Measurements from ENCODE around the gene CABP1.

The CABP1 gene

DNA sequence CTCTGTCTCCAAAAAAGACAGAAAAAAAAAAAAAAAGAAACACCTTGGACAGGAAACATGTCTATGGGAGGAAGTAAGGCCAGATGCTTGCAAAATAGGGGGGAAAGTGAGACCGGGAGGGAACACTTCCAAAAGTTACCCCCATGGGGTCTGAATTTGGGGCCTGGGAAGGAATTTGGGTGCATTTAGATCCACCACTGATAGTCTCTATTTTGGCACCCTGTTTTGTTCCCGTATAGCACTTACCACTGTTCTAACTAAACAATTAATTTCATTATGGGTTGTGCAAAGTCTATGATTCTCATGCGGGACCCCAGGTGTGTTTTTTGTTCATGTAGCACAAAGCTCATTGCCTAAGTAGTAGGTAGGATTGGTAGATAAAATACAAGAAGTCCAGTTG is 45.1 kb downstream of the CABP1 start:
- no peak overlapping the region for H3K4me3 ChIP-seq (ENCODE audit: low read depth, low read length)
- ChIA-PET CTCF (interaction anchor here (1.6 to 2.0 kb wide), 2 partner anchors 36 to 38 kb away, joined by 4 to 9 read pairs; no protein-coding TSS in a partner anchor), POLR2A (interaction anchor here (0.6 kb wide), 1 partner anchor 12 kb away, joined by 3 read pairs; no protein-coding TSS in a partner anchor)
- TF ChIP-seq, protein P1, sequence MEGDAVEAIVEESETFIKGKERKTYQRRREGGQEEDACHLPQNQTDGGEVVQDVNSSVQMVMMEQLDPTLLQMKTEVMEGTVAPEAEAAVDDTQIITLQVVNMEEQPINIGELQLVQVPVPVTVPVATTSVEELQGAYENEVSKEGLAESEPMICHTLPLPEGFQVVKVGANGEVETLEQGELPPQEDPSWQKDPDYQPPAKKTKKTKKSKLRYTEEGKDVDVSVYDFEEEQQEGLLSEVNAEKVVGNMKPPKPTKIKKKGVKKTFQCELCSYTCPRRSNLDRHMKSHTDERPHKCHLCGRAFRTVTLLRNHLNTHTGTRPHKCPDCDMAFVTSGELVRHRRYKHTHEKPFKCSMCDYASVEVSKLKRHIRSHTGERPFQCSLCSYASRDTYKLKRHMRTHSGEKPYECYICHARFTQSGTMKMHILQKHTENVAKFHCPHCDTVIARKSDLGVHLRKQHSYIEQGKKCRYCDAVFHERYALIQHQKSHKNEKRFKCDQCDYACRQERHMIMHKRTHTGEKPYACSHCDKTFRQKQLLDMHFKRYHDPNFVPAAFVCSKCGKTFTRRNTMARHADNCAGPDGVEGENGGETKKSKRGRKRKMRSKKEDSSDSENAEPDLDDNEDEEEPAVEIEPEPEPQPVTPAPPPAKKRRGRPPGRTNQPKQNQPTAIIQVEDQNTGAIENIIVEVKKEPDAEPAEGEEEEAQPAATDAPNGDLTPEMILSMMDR (IDR thresholded peaks at IDR 0.05; ENCODE audit: insufficient read depth, low read length, missing control alignments), result no peak
- no peak for DNase-seq (ENCODE audit: low read depth, low spot score)

DNA sequence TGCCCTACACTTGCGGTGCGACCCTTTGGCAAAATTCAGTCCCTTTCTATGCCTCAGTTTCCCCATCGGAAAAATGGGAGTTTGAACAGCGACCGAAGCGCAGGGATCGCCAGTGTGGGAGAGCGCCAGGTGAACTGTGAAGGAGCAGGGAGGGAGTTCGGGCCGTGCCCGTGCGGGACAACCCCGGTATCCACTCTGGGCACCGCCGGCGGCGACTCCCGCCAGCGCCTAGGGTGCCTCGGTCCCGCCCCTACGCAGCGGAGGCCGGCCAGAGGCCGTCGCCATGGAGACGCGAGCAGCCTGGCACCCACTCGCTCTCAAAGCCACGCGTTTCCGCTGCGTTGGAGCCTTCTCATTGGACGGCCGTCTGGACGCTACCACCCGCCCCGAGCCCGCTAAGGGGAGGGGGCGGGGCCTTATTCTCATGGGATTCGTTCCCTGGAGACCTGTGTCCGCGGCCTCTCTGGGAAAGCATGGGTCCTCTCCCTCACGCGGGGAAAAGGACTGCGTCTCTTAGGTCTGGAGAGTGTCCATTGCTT is 45.8 kb downstream of the CABP1 start:
- ChIA-PET CTCF (interaction anchor here (1.6 to 2.0 kb wide), 2 partner anchors 37 to 39 kb away, joined by 4 to 9 read pairs; no protein-coding TSS in a partner anchor), POLR2A (no interaction called here)
- peak; percentile 70 for DNase-seq (ENCODE audit: low read depth, low spot score)
- peak overlapping the region; percentile 92 for H3K4me3 ChIP-seq (ENCODE audit: low read depth, low read length)
- TF ChIP-seq, protein P1 (IDR thresholded peaks at IDR 0.05; ENCODE audit: insufficient read depth, low read length, missing control alignments), result no peak

DNA sequence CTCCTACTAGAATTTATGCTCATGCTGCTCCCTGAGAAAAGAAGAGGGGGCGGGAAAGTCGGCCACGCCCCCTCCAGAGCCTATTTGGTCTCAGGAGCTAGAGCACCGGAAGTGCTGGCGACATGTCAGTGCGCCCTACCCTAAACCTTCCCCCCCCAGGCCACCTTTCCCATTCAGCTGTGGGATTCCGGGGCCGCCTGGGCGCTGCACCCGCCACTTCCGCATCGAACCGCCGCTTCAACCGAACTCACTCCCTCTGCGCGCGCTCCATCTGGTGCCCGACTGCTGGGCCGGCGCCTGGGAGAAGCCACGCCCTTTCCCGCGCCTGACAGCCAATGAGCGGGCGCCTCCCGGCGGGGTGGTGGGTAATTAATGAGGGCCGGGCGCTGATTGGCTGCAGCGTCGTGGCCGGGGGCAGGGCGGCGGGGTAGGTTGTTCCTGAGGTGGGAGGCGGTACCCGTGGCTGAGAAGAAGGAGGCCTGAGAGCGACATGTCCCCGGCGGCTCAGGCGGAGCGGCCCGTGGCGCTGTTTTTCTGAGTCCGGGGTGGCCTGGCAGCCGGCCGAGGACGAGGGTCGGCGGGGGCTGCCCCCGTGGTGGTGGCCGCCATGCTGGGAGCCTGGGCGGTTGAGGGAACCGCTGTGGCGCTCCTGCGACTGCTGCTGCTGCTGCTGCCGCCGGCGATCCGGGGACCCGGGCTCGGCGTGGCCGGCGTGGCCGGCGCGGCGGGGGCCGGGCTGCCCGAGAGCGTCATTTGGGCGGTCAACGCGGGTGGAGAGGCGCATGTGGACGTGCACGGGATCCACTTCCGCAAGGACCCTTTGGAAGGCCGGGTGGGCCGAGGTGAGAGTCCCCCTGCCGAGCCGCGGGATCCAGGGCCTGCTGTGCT is 46.5 kb downstream of the CABP1 start, which contains the start of gene MLEC:
Gene MLEC, plus strand, starts transcription at position 460 of the 888 bp plus-strand sequence. Its CDS starts 148 bp downstream, at position 608.
- peak; percentile 79 for DNase-seq (ENCODE audit: low read depth, low spot score)
- CTCF ChIA-PET, result interaction anchor here (1.5 to 2.0 kb wide), 4 partner anchors 37 to 104 kb away, joined by 4 to 9 read pairs (median 8); no protein-coding TSS in a partner anchor
- POLR2A ChIA-PET, result interaction anchor here (1.5 kb wide), 1 partner anchor 12 kb away, joined by 4 read pairs; no protein-coding TSS in a partner anchor
- TF ChIP-seq, protein P1 (IDR thresholded peaks at IDR 0.05; ENCODE audit: insufficient read depth, low read length, missing control alignments), result peak; percentile 20
- H3K4me3 ChIP-seq (ENCODE audit: low read depth, low read length), result peak within 1 kb of the TSS; percentile 92

DNA sequence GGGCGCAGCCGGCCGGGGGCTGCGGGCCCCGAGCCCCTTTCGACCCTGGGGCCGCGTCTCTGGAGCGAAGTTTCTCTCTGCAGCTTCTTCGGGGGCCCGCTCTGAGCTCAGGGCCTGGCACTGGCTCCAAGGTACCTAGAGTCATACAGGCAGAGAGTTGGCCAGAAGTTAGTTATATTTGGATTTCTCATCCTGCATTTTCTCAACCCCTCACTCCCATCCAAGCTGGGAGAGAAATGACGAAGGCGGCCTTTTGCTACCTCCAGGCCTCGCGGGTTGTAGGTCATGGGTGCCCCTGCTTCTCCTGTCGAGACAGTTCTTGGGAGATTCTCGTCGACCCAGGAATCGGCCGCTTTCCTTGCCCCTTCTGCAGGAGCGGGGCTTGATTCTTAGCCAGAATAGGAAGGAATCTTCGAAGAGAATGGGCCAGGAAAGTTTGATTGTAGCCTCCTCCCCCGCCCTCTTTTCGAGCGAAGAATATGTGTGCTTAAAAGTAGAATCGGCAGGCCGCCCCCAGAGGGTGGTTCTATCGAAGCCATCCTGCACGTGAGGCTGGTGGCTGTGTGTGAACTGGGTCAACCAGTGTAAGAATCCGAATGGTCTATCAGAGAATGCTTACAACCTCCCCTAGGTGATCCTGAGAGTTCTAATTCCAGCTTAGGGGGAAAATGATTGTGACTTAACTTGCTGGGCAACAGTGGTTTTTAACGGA is 47.3 kb downstream of the CABP1 start:
- POLR2A ChIA-PET, result interaction anchor here (1.0 to 1.5 kb wide), 2 partner anchors 11 to 38 kb away, joined by 4 read pairs; no protein-coding TSS in a partner anchor
- no peak for DNase-seq (ENCODE audit: low read depth, low spot score)

DNA sequence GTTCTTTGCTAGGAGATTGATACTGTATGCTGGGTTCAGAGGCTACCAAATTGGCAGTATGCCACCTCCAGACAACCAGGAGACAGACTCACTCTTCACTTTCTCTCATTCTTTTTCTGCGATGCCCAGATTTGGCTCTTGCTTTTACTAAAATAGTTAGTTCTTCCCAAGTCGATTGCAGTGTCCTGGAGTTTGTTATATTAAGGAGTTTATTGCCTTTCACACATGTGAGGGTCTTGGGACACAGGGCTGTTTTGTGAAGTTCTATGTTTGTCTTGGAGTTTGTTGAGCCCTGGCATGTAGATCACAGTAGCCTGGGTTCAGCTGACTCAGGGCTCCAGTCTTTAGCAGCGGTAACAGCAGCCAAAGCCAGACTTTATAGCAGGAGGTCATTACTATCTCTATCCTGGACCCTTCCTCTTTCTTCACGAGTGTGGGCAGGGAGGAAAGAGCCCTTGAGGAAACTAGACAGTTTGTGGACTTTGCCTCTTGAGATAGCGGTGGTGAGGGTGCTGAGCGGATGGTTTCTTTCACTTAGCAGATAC is 48.2 kb downstream of the CABP1 start:
- ChIA-PET POLR2A (interaction anchor here (1.0 to 1.5 kb wide), 2 partner anchors 10 to 39 kb away, joined by 4 read pairs; no protein-coding TSS in a partner anchor), CTCF (interaction anchor here (1.0 to 1.8 kb wide), 5 partner anchors 24 to 284 kb away, joined by 4 to 9 read pairs (median 7); no protein-coding TSS in a partner anchor)
- TF ChIP-seq, protein P1 (IDR thresholded peaks at IDR 0.05; ENCODE audit: insufficient read depth, low read length, missing control alignments), result no peak
- no peak for DNase-seq (ENCODE audit: low read depth, low spot score)
- peak overlapping the region; percentile 92 for H3K4me3 ChIP-seq (ENCODE audit: low read depth, low read length)

More for the DNA sequence above, 47.3 kb downstream of the CABP1 start:
- TF ChIP-seq, protein P1 (IDR thresholded peaks at IDR 0.05; ENCODE audit: insufficient read depth, low read length, missing control alignments), result no peak
- H3K4me3 ChIP-seq (ENCODE audit: low read depth, low read length), result peak overlapping the region; percentile 92
- CTCF ChIA-PET, result interaction anchor here (1.0 to 1.8 kb wide), 3 partner anchors 38 to 284 kb away, joined by 5 to 8 read pairs (median 7); no protein-coding TSS in a partner anchor

All from AG04449 (cell line).